Loucy (cell line): ENCODE results near the gene GLT1D1.

Experiments used
- EZH2phosphoT487 ChIP-seq: fragments of 200-600 bp; IDR thresholded peaks from 2 replicates; pipeline ENCODE4 v1.6.1; 2018; ENCODE audit warnings: antibody characterized with exemption, mild to moderate bottlenecking, moderate library complexity, borderline replicate concordance
- TF ChIP-seq, protein P1 (sequence below): fragments of 200-600 bp; sonication (generic); conservative IDR thresholded peaks from 2 replicates; pipeline ENCODE4 v1.5.1; 2014; ENCODE audit warnings: mild to moderate bottlenecking, antibody characterized with exemption, low read length

DNA sequence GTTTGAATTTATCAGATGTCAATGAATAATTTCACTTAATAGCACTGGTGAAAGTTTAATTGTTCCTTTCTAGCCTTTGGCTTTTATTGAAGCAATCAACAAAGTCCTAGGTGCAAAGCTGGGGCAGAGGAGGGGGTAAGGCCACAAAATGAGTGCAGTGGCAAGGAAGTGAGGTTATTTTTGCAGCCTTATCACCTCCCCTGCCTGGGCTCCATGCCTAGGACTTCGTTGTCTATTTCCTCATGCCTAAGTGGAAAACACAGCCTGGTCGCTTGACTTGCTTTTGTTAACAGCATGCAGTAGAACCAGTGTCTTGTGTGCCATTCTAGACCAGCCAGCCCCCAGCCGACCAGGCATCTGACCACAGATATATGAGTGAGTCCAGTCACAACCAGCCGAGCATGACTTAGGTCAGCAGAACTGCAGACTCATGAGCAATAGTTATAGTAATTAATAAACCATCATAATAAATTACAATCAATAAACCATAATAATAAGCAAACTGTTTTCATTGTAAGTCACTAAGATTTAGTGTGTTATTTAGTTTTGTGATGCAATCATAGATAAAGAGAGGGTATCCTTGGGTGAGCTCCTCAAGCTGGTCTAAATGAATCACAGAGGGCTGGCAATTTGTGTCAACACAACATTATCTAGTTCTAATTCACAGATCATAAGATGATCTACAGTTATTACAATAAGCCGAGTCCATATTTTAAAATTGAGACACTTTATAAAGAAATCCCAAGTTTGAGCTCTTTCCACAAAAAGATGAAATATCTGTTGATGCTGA is 156.8 kb downstream of the GLT1D1 start:
- TF ChIP-seq, protein P1, sequence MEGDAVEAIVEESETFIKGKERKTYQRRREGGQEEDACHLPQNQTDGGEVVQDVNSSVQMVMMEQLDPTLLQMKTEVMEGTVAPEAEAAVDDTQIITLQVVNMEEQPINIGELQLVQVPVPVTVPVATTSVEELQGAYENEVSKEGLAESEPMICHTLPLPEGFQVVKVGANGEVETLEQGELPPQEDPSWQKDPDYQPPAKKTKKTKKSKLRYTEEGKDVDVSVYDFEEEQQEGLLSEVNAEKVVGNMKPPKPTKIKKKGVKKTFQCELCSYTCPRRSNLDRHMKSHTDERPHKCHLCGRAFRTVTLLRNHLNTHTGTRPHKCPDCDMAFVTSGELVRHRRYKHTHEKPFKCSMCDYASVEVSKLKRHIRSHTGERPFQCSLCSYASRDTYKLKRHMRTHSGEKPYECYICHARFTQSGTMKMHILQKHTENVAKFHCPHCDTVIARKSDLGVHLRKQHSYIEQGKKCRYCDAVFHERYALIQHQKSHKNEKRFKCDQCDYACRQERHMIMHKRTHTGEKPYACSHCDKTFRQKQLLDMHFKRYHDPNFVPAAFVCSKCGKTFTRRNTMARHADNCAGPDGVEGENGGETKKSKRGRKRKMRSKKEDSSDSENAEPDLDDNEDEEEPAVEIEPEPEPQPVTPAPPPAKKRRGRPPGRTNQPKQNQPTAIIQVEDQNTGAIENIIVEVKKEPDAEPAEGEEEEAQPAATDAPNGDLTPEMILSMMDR = no peak
- TF ChIP-seq EZH2phosphoT487 = no peak
